Measurements from ENCODE around the gene OAS3.
"Not testable (repeated sequence)": the region's sequence is repeated elsewhere in the genome, so short reads cannot be mapped to it uniquely, and the experiment has no call there.

Gene OAS3

DNA sequence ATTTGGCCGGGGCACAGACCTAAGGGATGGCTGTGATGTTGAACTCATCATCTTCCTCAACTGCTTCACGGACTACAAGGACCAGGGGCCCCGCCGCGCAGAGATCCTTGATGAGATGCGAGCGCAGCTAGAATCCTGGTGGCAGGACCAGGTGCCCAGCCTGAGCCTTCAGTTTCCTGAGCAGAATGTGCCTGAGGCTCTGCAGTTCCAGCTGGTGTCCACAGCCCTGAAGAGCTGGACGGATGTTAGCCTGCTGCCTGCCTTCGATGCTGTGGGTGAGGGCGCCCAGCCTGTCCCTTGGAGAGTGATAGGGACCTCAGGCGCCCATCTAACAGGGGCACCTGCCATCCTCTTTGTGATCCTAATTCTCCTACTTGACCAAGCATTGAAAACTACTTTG lies 12.4 kb downstream of the OAS3 start:
- Histone ChIP-seq H3K27ac (ENCODE audit: extremely low read depth, low read depth, low read length) (no peak overlapping the region), H3K4me1 (ENCODE audit: control insufficient read depth, insufficient read depth, low read length) (no peaks in the 10 kb centered on the region), H3K9me3 (ENCODE audit: control insufficient read depth, insufficient read depth, low read depth, low read length) (no peaks in the 10 kb centered on the region), H3K36me3 (ENCODE audit: control insufficient read depth in 2 of 2, insufficient read depth in 1 of 2, low read length in 2 of 2) (peaks cover 0 to 7% of the 10 kb centered on the region in 2 experiments; a peak in 1 of 3 replicates), H3K4me3 (ENCODE audit: low read depth, low read length) (no peak overlapping the region)
- TF ChIP-seq ZNF16 (tag by site-specific recombination; IDR thresholded peaks at IDR 0.05; ENCODE audit: low read depth) (no peak), REPIN1 (tag by site-specific recombination; IDR thresholded peaks at IDR 0.05; ENCODE audit: low read depth) (no peak), ZNF837 (tag by site-specific recombination; IDR thresholded peaks at IDR 0.05) (no peak), ZNF23 (tag by site-specific recombination; IDR thresholded peaks at IDR 0.05; ENCODE audit: borderline replicate concordance) (no peak), ZNF426 (tag by site-specific recombination; IDR thresholded peaks at IDR 0.05) (no peak), ZNF211 (tag by site-specific recombination; IDR thresholded peaks at IDR 0.05; ENCODE audit: low read depth) (no peak), ZNF248 (tag by site-specific recombination; IDR thresholded peaks at IDR 0.05) (no peak), ZFP37 (tag by site-specific recombination; IDR thresholded peaks at IDR 0.05) (no peak), ZNF501 (tag by site-specific recombination; IDR thresholded peaks at IDR 0.05) (no peak), FEZF1 (tag by site-specific recombination; IDR thresholded peaks at IDR 0.05) (no peak), ZNF114 (tag by site-specific recombination; IDR thresholded peaks at IDR 0.05) (no peak), ZNF747 (tag by site-specific recombination; IDR thresholded peaks at IDR 0.05) (no peak), MZF1 (tag by site-specific recombination; IDR thresholded peaks at IDR 0.05; ENCODE audit: borderline replicate concordance) (no peak), ZNF600 (tag by site-specific recombination; IDR thresholded peaks at IDR 0.05) (no peak)
- TF ChIP-seq, protein P1, sequence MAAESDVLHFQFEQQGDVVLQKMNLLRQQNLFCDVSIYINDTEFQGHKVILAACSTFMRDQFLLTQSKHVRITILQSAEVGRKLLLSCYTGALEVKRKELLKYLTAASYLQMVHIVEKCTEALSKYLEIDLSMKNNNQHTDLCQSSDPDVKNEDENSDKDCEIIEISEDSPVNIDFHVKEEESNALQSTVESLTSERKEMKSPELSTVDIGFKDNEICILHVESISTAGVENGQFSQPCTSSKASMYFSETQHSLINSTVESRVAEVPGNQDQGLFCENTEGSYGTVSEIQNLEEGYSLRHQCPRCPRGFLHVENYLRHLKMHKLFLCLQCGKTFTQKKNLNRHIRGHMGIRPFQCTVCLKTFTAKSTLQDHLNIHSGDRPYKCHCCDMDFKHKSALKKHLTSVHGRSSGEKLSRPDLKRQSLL (tag by site-specific recombination; IDR thresholded peaks at IDR 0.05): no peak
- TF ChIP-seq, protein P2, sequence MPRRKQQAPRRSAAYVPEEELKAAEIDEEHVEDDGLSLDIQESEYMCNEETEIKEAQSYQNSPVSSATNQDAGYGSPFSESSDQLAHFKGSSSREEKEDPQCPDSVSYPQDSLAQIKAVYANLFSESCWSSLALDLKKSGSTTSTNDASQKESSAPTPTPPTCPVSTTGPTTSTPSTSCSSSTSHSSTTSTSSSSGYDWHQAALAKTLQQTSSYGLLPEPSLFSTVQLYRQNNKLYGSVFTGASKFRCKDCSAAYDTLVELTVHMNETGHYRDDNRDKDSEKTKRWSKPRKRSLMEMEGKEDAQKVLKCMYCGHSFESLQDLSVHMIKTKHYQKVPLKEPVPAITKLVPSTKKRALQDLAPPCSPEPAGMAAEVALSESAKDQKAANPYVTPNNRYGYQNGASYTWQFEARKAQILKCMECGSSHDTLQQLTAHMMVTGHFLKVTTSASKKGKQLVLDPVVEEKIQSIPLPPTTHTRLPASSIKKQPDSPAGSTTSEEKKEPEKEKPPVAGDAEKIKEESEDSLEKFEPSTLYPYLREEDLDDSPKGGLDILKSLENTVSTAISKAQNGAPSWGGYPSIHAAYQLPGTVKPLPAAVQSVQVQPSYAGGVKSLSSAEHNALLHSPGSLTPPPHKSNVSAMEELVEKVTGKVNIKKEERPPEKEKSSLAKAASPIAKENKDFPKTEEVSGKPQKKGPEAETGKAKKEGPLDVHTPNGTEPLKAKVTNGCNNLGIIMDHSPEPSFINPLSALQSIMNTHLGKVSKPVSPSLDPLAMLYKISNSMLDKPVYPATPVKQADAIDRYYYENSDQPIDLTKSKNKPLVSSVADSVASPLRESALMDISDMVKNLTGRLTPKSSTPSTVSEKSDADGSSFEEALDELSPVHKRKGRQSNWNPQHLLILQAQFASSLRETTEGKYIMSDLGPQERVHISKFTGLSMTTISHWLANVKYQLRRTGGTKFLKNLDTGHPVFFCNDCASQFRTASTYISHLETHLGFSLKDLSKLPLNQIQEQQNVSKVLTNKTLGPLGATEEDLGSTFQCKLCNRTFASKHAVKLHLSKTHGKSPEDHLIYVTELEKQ (tag by site-specific recombination; IDR thresholded peaks at IDR 0.05; ENCODE audit: borderline replicate concordance): no peak
- TF ChIP-seq, protein P3, sequence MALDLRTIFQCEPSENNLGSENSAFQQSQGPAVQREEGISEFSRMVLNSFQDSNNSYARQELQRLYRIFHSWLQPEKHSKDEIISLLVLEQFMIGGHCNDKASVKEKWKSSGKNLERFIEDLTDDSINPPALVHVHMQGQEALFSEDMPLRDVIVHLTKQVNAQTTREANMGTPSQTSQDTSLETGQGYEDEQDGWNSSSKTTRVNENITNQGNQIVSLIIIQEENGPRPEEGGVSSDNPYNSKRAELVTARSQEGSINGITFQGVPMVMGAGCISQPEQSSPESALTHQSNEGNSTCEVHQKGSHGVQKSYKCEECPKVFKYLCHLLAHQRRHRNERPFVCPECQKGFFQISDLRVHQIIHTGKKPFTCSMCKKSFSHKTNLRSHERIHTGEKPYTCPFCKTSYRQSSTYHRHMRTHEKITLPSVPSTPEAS (tag by site-specific recombination; IDR thresholded peaks at IDR 0.05): no peak
- CTCF ChIA-PET: interaction anchor here (0.6 kb wide), 1 partner anchor 282 kb away, joined by 3 read pairs; no protein-coding TSS in a partner anchor
- POLR2A ChIA-PET: no interaction called here

DNA sequence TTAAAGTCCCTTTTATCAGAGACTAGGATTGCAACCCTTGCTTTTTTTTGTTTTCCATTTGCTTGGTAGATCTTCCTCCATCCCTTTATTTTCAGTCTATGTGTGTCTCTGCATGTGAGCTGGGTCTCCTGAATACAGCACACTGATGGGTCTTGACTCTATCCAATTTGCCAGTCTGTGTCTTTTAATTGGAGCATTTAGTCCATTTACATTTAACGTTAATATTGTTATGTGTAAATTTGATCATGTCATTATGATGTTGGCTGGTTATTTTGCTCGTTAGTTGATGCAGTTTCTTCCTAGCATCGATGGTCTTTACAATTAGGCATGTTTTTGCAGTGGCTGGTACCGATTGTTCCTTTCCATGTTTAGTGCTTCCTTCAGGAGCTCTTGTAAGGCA lies 18.9 kb downstream of the OAS3 start:
- H3K4me1 ChIP-seq (ENCODE audit: control insufficient read depth, insufficient read depth, low read length); H3K27ac ChIP-seq (ENCODE audit: extremely low read depth, low read depth, low read length); POLR2A ChIA-PET; H3K36me3 ChIP-seq (ENCODE audit: control insufficient read depth in 2 of 2, insufficient read depth in 1 of 2, low read length in 2 of 2); H3K4me3 ChIP-seq (ENCODE audit: low read depth, low read length); H3K9me3 ChIP-seq (ENCODE audit: control insufficient read depth, insufficient read depth, low read depth, low read length); CTCF ChIA-PET: not testable (repeated sequence)

DNA sequence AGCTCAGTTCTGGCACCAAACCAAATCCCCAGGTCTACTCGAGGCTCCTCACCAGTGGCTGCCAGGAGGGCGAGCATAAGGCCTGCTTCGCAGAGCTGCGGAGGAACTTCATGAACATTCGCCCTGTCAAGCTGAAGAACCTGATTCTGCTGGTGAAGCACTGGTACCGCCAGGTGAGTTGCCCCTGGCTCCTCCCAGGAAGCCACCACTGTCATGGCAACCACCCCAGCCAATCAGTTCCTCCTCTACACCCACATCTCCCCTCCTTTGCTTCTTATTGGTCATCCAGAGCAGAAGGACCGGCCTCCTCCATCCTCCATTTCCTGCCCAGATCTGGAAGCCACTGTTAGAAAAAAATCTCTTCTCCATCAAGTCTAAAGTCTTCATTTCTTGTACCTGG lies 22.8 kb downstream of the OAS3 start:
- CTCF ChIA-PET: interaction anchor here (2.4 kb wide), 1 partner anchor 32 kb away, joined by 8 read pairs; no protein-coding TSS in a partner anchor
- no peaks in the 10 kb centered on the region for H3K4me1 ChIP-seq (ENCODE audit: control insufficient read depth, insufficient read depth, low read length)
- H3K4me3 ChIP-seq (ENCODE audit: low read depth, low read length): no peak overlapping the region
- POLR2A ChIA-PET: no interaction called here
- H3K9me3 ChIP-seq (ENCODE audit: control insufficient read depth, insufficient read depth, low read depth, low read length): no peaks in the 10 kb centered on the region; the same call in 1 of the 2 replicates
- H3K36me3 ChIP-seq (ENCODE audit: control insufficient read depth in 2 of 2, insufficient read depth in 1 of 2, low read length in 2 of 2): peaks cover 0 to 14% of the 10 kb centered on the region in 2 experiments; a peak in 1 of 3 replicates
- H3K27ac ChIP-seq (ENCODE audit: extremely low read depth, low read depth, low read length): no peak overlapping the region
- TF ChIP-seq ZNF302 (tag by site-specific recombination; IDR thresholded peaks at IDR 0.05; ENCODE audit: low read depth) (no peak), ZNF623 (tag by site-specific recombination; IDR thresholded peaks at IDR 0.05) (no peak), ZIC2 (tag by site-specific recombination; IDR thresholded peaks at IDR 0.05) (no peak), ZNF214 (tag by site-specific recombination; IDR thresholded peaks at IDR 0.05; ENCODE audit: borderline replicate concordance) (no peak), MYNN (tag by site-specific recombination; IDR thresholded peaks at IDR 0.05; ENCODE audit: borderline replicate concordance) (no peak), ZNF391 (tag by site-specific recombination; IDR thresholded peaks at IDR 0.05; ENCODE audit: borderline replicate concordance, low read depth) (no peak), ZNF777 (tag by site-specific recombination; IDR thresholded peaks at IDR 0.05; ENCODE audit: borderline replicate concordance) (no peak), ZNF600 (tag by site-specific recombination; IDR thresholded peaks at IDR 0.05) (no peak), ZNF785 (tag by site-specific recombination; IDR thresholded peaks at IDR 0.05) (no peak), ZNF629 (tag by site-specific recombination; IDR thresholded peaks at IDR 0.05) (no peak)
- TF ChIP-seq, protein P4, sequence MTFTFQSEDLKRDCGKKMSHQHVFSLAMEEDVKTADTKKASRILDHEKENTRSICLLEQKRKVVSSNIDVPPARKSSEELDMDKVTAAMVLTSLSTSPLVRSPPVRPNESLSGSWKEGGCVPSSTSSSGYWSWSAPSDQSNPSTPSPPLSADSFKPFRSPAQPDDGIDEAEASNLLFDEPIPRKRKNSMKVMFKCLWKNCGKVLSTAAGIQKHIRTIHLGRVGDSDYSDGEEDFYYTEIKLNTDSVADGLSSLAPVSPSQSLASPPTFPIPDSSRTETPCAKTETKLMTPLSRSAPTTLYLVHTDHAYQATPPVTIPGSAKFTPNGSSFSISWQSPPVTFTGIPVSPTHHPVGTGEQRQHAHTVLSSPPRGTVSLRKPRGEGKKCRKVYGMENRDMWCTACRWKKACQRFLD (tag by site-specific recombination; IDR thresholded peaks at IDR 0.05): no peak
